Measurements from ENCODE around the gene FGF12. TPM values are rescaled to one million over a fixed set of nuclear protein-coding genes. Genes with fewer than 3 reads are reported as not detected.

Gene FGF12
- total RNA-seq, 1 experiment from 2014 or later = 0.51 TPM

DNA sequence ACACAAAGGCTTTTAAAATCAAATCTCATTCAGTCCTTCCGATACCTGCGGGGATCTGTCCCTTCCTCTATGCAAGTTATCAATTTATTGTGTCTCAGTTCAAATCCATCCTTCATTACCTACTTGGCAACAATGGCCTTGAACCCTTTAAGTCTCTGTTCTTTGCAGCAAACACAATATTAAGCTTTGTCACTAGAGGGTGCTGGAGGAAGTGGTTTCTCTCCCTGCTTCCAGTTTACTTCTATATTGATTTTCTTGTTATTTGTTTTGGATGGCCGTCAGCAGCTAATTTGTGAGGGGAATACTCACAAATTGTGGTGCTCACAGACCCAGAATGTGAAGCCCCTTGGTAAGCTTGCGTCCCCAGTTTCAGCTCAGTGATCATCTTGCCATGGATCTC is 278.3 kb downstream of the FGF12 start:
- intact Hi-C loops (cut with micrococcal nuclease; ENCODE audit: unreplicated experiment) = loop anchor here (10.0 kb wide), 1 partner anchor 314 kb away; no protein-coding TSS in a partner anchor
- Histone ChIP-seq H3K9me3 (ENCODE audit: control insufficient read depth, insufficient read depth, low read depth, low read length) (no peaks in the 10 kb centered on the region), H3K27ac (ENCODE audit: low read length) (no peak overlapping the region), H3K4me3 (ENCODE audit: low read depth in 2 of 2, low read length in 2 of 2) (no peak overlapping the region), H3K27me3 (ENCODE audit: control insufficient read depth, insufficient read depth, low read length) (peaks cover 22% of the 10 kb centered on the region), H3K36me3 (ENCODE audit: control insufficient read depth, insufficient read depth, low read length) (no peaks in the 10 kb centered on the region), H3K4me1 (ENCODE audit: control insufficient read depth, insufficient read depth, low read length) (no peaks in the 10 kb centered on the region)
- DNase-seq (ENCODE audit: low read depth, low spot score) (no peak), ATAC-seq (no peak)
- POLR2A ChIA-PET = no interaction called here
- no TSS peak for BruUV-seq (replicated peaks)
- in situ Hi-C loops (cut with HindIII; ENCODE audit: low pct_unique_long_range_greater_than_20kb, low sequenced_read_pairs) = no loop called here
- CTCF ChIA-PET = no interaction called here
- TF ChIP-seq CTCF (IDR thresholded peaks at IDR 0.05) = peak; percentile 42; the same call in 1 of the 2 replicates
- TF ChIP-seq POLR2AphosphoS5 (IDR thresholded peaks at IDR 0.05; ENCODE audit: low read depth, low read length) = no peak
- no peak for TF ChIP-seq TCF7L2 (IDR thresholded peaks at IDR 0.05; ENCODE audit: low read depth, low read length)

DNA sequence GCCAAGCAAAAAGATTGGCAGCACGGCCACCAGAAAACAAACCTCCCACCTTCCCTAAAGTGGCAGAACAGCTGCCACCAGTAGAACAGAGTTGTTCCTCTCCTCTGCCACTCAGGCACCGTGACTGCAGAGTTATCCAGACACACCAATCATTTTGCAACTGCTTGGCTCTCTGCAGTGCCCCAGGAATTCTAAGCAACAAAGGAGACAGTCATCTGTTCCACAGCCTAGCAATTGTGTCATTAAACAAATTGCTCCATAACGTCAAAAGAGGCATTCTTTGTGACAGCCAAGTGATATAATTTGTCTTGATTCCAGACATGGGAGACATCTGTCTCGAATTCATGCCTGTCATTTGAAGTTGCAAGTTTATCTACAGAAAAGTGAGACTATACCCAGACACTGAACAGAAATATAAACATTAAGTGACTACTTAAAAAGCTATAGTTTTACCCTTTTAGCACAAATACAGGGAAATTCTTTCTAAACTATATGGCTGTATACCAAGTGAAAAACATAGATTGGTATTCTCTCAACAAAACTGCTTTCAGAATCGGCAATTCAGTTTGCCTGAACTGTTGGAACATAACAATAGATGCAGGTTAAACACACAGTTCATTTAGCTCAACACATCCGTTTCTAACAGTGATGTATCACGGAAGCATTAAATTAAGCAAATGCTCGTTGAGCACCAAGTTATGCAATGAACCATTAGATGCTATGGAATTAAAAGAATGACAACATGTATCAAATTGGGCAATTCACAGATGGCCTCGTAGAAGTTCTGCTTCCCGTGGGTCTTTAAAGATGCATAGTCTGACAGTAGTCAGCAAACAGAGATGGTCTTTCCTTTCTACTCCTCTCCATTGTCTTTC is 281.3 kb downstream of the FGF12 start:
- in situ Hi-C loops (cut with HindIII; ENCODE audit: low pct_unique_long_range_greater_than_20kb, low sequenced_read_pairs) = no loop called here
- intact Hi-C loops (cut with micrococcal nuclease; ENCODE audit: unreplicated experiment) = loop anchor here (10.0 kb wide), 1 partner anchor 311 kb away; no protein-coding TSS in a partner anchor

More for the DNA sequence above, 281.3 kb downstream of the FGF12 start:
- H3K4me1 ChIP-seq (ENCODE audit: control insufficient read depth, insufficient read depth, low read length) = no peaks in the 10 kb centered on the region
- no peak overlapping the region for H3K27ac ChIP-seq (ENCODE audit: low read length)
- H3K4me3 ChIP-seq (ENCODE audit: low read depth in 2 of 2, low read length in 2 of 2) = no peak overlapping the region
- no peak for TF ChIP-seq POLR2AphosphoS5 (IDR thresholded peaks at IDR 0.05; ENCODE audit: low read depth, low read length)
- no peak for TF ChIP-seq TCF7L2 (IDR thresholded peaks at IDR 0.05; ENCODE audit: low read depth, low read length)
- TF ChIP-seq REST (IDR thresholded peaks at IDR 0.05; ENCODE audit: insufficient read depth in 1 of 2, low read depth in 2 of 2, low read length in 1 of 2) = no peak
- TF ChIP-seq SIN3A (IDR thresholded peaks at IDR 0.05; ENCODE audit: borderline replicate concordance, insufficient read depth, low read depth, low read length) = no peak
- no peak for TF ChIP-seq CTCF (IDR thresholded peaks at IDR 0.05)
- H3K27me3 ChIP-seq (ENCODE audit: control insufficient read depth, insufficient read depth, low read length) = peaks cover 18% of the 10 kb centered on the region
- no peaks in the 10 kb centered on the region for H3K36me3 ChIP-seq (ENCODE audit: control insufficient read depth, insufficient read depth, low read length)
- POLR2A ChIA-PET = no interaction called here
- ATAC-seq = peak; percentile 47; the same call in 1 of the 2 replicates
- CTCF ChIA-PET = no interaction called here
- no TSS peak for BruUV-seq (replicated peaks)
- no peaks in the 10 kb centered on the region for H3K9me3 ChIP-seq (ENCODE audit: control insufficient read depth, insufficient read depth, low read depth, low read length)
- no peak for DNase-seq (ENCODE audit: low read depth, low spot score)

All from Panc1 (cell line).